ENCODE results near the gene CCDC7. TPM values are rescaled to one million over a fixed set of nuclear protein-coding genes. Genes with fewer than 3 reads are reported as not detected.

Gene CCDC7
- polyA plus RNA-seq, 1 of the 3 experiments (the other 2 are of a cell fraction): 0.44 TPM

GRCh38 chr10:32445036-32445435 is 904 bp upstream of the CCDC7 start (continued):
- TF ChIP-seq EZH2phosphoT487 (IDR thresholded peaks at IDR 0.05; ENCODE audit: borderline replicate concordance, low read depth) (no peak), RFX5 (IDR thresholded peaks at IDR 0.05; ENCODE audit: low read length) (no peak)

DNA sequence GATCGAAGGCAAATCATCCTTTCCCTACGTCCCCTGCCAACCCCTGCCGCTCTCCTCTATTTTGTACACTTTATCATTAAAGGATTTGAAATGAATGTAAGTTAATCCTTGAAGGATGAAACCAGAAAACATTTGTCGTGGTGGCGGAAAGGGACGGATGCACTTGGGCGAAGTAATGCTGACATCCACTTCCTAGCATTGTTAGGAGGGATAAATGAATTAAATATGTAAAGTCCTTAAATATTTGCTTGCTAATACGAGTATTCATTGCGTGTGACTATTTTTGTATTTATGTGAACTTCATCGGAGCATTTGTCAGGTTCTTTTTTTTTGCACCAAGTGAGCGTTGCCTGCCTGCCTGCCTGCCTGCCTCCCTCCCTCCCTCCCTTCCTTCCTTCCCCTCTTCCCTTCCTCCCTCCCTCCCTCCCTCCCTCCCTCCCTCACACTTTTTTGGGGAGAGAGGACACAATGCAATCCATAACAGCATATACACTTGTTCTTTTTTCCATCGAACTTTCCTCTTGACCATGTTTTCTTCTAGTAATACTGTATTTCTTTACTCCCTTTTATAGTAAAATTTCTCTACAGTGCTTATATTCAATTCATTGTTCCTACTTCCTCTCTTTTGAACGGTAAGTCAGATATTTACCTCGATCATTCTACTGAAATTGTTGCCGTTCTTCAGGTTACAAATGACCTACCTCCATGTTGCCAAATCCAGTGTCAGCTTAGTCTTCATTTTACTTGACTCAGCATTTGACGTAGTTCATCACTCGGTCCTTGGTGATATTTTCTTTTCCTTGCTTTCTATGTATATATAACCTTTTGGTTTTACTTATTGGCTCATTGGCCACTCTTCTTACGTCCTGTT is 831 bp downstream of the CCDC7 start:
- H3F3A ChIP-seq (replicated peaks; ENCODE audit: insufficient read depth): peaks cover 12% of the 10 kb centered on the region
- peak; percentile 35 for DNase-seq
- H3K79me2 ChIP-seq (ENCODE audit: insufficient read depth): peaks cover 25% of the 10 kb centered on the region
- peak overlapping the region; percentile 94 for H2AFZ ChIP-seq (ENCODE audit: low read depth)
- H3K9me3 ChIP-seq: no peaks in the 10 kb centered on the region
- no peaks in the 10 kb centered on the region for H4K20me1 ChIP-seq (ENCODE audit: insufficient read depth)
- H3K4me3 ChIP-seq (ENCODE audit: low read depth in 2 of 2, low read length in 1 of 2): peak overlapping the region; percentile 80 to 85
- H3K27ac ChIP-seq (ENCODE audit: low read depth in 2 of 2, low read length in 1 of 2): peak overlapping the region; percentile 94 to 98
- whole genome bisulfite sequencing (ENCODE audit: low lambda C conversion rate): 8% methylated on average over 18 of the region's 18 CpGs
- H3K4me1 ChIP-seq (ENCODE audit: control insufficient read depth in 1 of 2, insufficient read depth in 2 of 2, low read depth in 1 of 2, low read length in 1 of 2): no peaks in the 10 kb centered on the region; a peak in 1 of 4 replicates
- TF ChIP-seq SIN3A (IDR thresholded peaks at IDR 0.05; ENCODE audit: borderline replicate concordance, low read depth, low read length) (peak; percentile 7; the same call in 1 of the 2 replicates), GABPA (IDR thresholded peaks at IDR 0.05; ENCODE audit: low read depth) (no peak), NRF1 (IDR thresholded peaks at IDR 0.05; ENCODE audit: low read depth, low read length) (no peak)
- no peaks in the 10 kb centered on the region for H3K27me3 ChIP-seq (ENCODE audit: insufficient read depth)
- no peaks in the 10 kb centered on the region for H3K9me2 ChIP-seq
- CTCF ChIA-PET: no interaction called here
- peak overlapping the region; percentile 97 for H3K4me2 ChIP-seq
- POLR2A ChIA-PET: interaction anchor here (0.6 to 1.2 kb wide), 2 partner anchors 68 to 594 kb away, joined by 3 to 4 read pairs; no protein-coding TSS in a partner anchor
- H3K9ac ChIP-seq: peak overlapping the region; percentile 96
- peaks cover 0 to 3% of the 10 kb centered on the region in 2 experiments for H3K36me3 ChIP-seq (replicated peaks in 1 of 2; ENCODE audit: control insufficient read depth in 1 of 2, insufficient read depth in 2 of 2, low read length in 1 of 2)

GRCh38 chr10:32454148-32454547 is 8.2 kb downstream of the CCDC7 start:
- H3F3A ChIP-seq (replicated peaks; ENCODE audit: insufficient read depth): no peaks in the 10 kb centered on the region
- H3K9ac ChIP-seq: no peak overlapping the region
- H3K79me2 ChIP-seq (ENCODE audit: insufficient read depth): peaks cover 6% of the 10 kb centered on the region
- TF ChIP-seq TCF12 (IDR thresholded peaks at IDR 0.05) (no peak), ELF1 (IDR thresholded peaks at IDR 0.05) (no peak)
- no peak overlapping the region for H3K27ac ChIP-seq (ENCODE audit: low read depth in 2 of 2, low read length in 1 of 2)
- 96% methylated on average over 4 of the region's 4 CpGs for WGBS (ENCODE audit: low lambda C conversion rate)
- H3K9me2 ChIP-seq: no peaks in the 10 kb centered on the region
- CTCF ChIA-PET: no interaction called here
- no peak for DNase-seq
- H3K36me3 ChIP-seq (replicated peaks in 1 of 2; ENCODE audit: control insufficient read depth in 1 of 2, insufficient read depth in 2 of 2, low read length in 1 of 2): peaks cover 23 to 29% of the 10 kb centered on the region in 2 experiments
- no peaks in the 10 kb centered on the region; a peak in 1 of 4 replicates for H3K4me1 ChIP-seq (ENCODE audit: control insufficient read depth in 1 of 2, insufficient read depth in 2 of 2, low read depth in 1 of 2, low read length in 1 of 2)
- H2AFZ ChIP-seq (ENCODE audit: low read depth): no peak overlapping the region
- H4K20me1 ChIP-seq (ENCODE audit: insufficient read depth): no peaks in the 10 kb centered on the region
- no peaks in the 10 kb centered on the region for H3K27me3 ChIP-seq (ENCODE audit: insufficient read depth)
- no peaks in the 10 kb centered on the region for H3K9me3 ChIP-seq
- H3K4me3 ChIP-seq (ENCODE audit: low read depth in 2 of 2, low read length in 1 of 2): no peak overlapping the region
- no peak overlapping the region for H3K4me2 ChIP-seq
- POLR2A ChIA-PET: no interaction called here

DNA sequence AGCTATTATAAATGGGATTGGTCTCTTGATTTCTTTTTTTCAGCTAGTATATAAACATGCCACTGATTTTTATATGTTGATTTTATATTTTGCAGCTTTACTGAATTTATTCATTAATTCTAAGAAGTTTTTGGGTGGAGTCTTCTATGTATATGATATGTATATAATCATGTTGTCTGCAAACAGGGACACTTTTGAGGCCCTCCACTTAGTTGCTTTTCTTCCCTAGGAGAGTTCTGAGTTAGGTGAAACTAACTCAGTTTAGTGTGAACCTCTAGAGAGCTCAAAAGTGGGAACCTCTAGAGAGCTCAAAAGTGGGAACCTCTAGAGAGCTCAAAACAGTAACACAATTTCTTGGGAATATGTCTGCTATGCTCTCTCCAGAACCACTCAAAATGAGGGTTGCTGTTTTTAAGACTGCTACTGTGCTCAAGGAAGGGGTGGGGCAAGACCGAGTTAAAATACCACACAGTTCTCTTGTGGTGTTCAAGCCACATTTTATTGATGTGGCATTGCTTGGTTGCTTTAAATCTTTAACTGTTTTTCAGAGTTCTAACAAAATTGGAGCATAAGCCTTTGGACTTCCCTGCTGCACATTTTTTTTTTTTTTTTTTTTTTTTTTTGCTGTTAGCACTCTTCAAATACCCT is 13.2 kb downstream of the CCDC7 start:
- H3K4me1 ChIP-seq (ENCODE audit: control insufficient read depth in 1 of 2, insufficient read depth in 2 of 2, low read depth in 1 of 2, low read length in 1 of 2): no peaks in the 10 kb centered on the region; a peak in 1 of 4 replicates
- WGBS (ENCODE audit: low lambda C conversion rate): 78% methylated on average over 1 of the region's 1 CpG
- no peaks in the 10 kb centered on the region for H3K27me3 ChIP-seq (ENCODE audit: insufficient read depth)
- no peaks in the 10 kb centered on the region for H4K20me1 ChIP-seq (ENCODE audit: insufficient read depth)
- H3K4me3 ChIP-seq (ENCODE audit: low read depth in 2 of 2, low read length in 1 of 2): no peak overlapping the region
- ChIA-PET POLR2A (no interaction called here), CTCF (interaction anchor here (0.7 to 1.0 kb wide), 2 partner anchors 10 to 84 kb away, joined by 3 read pairs; no protein-coding TSS in a partner anchor)
- DNase-seq: no peak
- no peak overlapping the region for H3K4me2 ChIP-seq
- H3K79me2 ChIP-seq (ENCODE audit: insufficient read depth): no peaks in the 10 kb centered on the region
- no peaks in the 10 kb centered on the region for H3F3A ChIP-seq (replicated peaks; ENCODE audit: insufficient read depth)
- H3K27ac ChIP-seq (ENCODE audit: low read depth in 2 of 2, low read length in 1 of 2): no peak overlapping the region
- H3K9me3 ChIP-seq: no peaks in the 10 kb centered on the region
- peaks cover 18 to 22% of the 10 kb centered on the region in 2 experiments for H3K36me3 ChIP-seq (replicated peaks in 1 of 2; ENCODE audit: control insufficient read depth in 1 of 2, insufficient read depth in 2 of 2, low read length in 1 of 2)
- H2AFZ ChIP-seq (ENCODE audit: low read depth): no peak overlapping the region
- no peak overlapping the region for H3K9ac ChIP-seq
- no peaks in the 10 kb centered on the region for H3K9me2 ChIP-seq
- TF ChIP-seq SIN3A (IDR thresholded peaks at IDR 0.05; ENCODE audit: borderline replicate concordance, low read depth, low read length) (no peak), RXRA (IDR thresholded peaks at IDR 0.05; ENCODE audit: borderline replicate concordance, low read depth) (no peak), EP300 (IDR thresholded peaks at IDR 0.05; ENCODE audit: borderline replicate concordance in 1 of 2, low read depth in 1 of 2, low read length in 1 of 2) (no peak), NRF1 (IDR thresholded peaks at IDR 0.05; ENCODE audit: low read depth, low read length) (no peak), TAF1 (IDR thresholded peaks at IDR 0.05; ENCODE audit: borderline replicate concordance, low read depth, low read length) (no peak), TCF12 (IDR thresholded peaks at IDR 0.05) (no peak), RCOR1 (IDR thresholded peaks at IDR 0.05; ENCODE audit: low read length) (no peak), SMC3 (IDR thresholded peaks at IDR 0.05; ENCODE audit: low read depth, low read length) (no peak), FOXM1 (IDR thresholded peaks at IDR 0.05; ENCODE audit: low read depth) (no peak)
- TF ChIP-seq, protein P1, sequence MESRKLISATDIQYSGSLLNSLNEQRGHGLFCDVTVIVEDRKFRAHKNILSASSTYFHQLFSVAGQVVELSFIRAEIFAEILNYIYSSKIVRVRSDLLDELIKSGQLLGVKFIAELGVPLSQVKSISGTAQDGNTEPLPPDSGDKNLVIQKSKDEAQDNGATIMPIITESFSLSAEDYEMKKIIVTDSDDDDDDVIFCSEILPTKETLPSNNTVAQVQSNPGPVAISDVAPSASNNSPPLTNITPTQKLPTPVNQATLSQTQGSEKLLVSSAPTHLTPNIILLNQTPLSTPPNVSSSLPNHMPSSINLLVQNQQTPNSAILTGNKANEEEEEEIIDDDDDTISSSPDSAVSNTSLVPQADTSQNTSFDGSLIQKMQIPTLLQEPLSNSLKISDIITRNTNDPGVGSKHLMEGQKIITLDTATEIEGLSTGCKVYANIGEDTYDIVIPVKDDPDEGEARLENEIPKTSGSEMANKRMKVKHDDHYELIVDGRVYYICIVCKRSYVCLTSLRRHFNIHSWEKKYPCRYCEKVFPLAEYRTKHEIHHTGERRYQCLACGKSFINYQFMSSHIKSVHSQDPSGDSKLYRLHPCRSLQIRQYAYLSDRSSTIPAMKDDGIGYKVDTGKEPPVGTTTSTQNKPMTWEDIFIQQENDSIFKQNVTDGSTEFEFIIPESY (IDR thresholded peaks at IDR 0.05; ENCODE audit: borderline replicate concordance, low read depth): no peak

Data from SK-N-SH (cell line).